ENCODE data around the gene ADGRG7.
A peak's percentile ranks its signal among the peaks of the same experiment; 100 is the strongest.

ADGRG7 gene

DNA sequence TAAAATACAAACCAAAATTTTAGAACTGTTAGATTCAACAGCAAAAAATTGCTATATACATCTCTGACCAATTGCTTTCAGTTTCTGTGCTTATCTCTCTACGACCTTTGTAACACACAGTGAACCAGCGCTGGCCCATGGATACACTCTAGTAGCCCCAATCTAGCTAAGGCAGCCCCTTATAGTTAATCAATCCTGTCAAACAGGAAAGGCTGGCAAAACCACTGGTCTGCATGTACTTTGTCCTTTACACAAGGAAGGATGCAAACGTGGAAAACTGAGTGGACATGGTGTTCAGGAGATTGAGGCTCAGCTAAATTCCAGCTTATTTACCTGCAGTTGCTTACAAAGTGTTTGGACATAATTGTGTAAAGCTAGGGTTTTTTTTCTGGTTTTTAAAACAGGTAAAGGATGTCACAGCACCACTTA, 25.9 kb downstream of the ADGRG7 start:
- FAIRE-seq = no peak
- DNase-seq (ENCODE audit: insufficient read length, low spot score) = no peak
- TF ChIP-seq TAF1 (IDR thresholded peaks at IDR 0.05; ENCODE audit: low read depth, low read length) (no peak), PAX5 (IDR thresholded peaks at IDR 0.05; ENCODE audit: insufficient read depth, low read length, severe bottlenecking) (no peak), POU2F2 (IDR thresholded peaks at IDR 0.05; ENCODE audit: low read depth, low read length) (no peak), SPI1 (IDR thresholded peaks at IDR 0.05; ENCODE audit: low read depth, low read length) (no peak), POLR2AphosphoS5 (IDR thresholded peaks at IDR 0.05; ENCODE audit: low read depth, low read length) (no peak), POLR2A (IDR thresholded peaks at IDR 0.05; ENCODE audit: low read depth, low read length) (no peak)

GRCh38 chr3:100637197-100637631, 27.8 kb downstream of the ADGRG7 start:
- no peak for DNase-seq (ENCODE audit: insufficient read length, low spot score)
- TF ChIP-seq PAX5 (IDR thresholded peaks at IDR 0.05; ENCODE audit: insufficient read depth, low read length, severe bottlenecking) = no peak
- no peak for TF ChIP-seq POLR2AphosphoS5 (IDR thresholded peaks at IDR 0.05; ENCODE audit: low read depth, low read length)
- no peak for TF ChIP-seq POU2F2 (IDR thresholded peaks at IDR 0.05; ENCODE audit: low read depth, low read length)
- TF ChIP-seq SPI1 (IDR thresholded peaks at IDR 0.05; ENCODE audit: low read depth, low read length) = no peak
- TF ChIP-seq POLR2A (IDR thresholded peaks at IDR 0.05; ENCODE audit: low read depth, low read length) = no peak
- no peak for TF ChIP-seq TAF1 (IDR thresholded peaks at IDR 0.05; ENCODE audit: low read depth, low read length)
- no peak for FAIRE-seq

- no peak for FAIRE-seq
Measured at GRCh38 chr3:100640633-100641032, 31.2 kb downstream of the ADGRG7 start.

DNA sequence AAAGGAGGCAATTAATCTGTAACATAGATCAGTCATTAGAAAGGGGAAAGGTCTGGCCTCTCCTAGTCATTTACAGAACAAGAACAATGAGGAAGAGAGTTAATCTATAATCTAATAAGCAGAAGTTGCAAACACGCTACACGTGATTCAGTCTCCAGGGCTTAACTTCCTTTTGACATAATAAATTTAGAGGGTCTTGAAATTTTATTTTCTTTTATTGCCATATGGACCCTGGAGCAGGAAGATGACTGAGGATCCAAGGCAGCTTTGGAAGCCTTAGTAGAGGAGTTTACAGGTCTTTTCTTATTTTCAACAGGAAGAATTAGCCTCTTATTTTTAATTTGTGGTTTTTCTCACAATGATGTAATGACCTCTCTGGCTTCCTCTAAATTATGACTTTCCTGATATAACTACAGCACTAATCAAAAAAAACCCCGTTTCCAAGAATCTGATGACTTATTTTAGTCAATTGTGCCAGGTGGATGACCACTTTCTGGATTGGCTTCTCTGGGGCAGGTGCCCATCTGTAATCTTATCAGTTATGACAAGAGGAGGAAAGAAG, 32.2 kb downstream of the ADGRG7 start:
- TF ChIP-seq POU2F2 (IDR thresholded peaks at IDR 0.05; ENCODE audit: low read depth, low read length) = no peak
- no peak for TF ChIP-seq TAF1 (IDR thresholded peaks at IDR 0.05; ENCODE audit: low read depth, low read length)
- TF ChIP-seq POLR2A (IDR thresholded peaks at IDR 0.05; ENCODE audit: low read depth, low read length) = no peak
- no peak for TF ChIP-seq SPI1 (IDR thresholded peaks at IDR 0.05; ENCODE audit: low read depth, low read length)
- no peak for TF ChIP-seq PAX5 (IDR thresholded peaks at IDR 0.05; ENCODE audit: insufficient read depth, low read length, severe bottlenecking)
- TF ChIP-seq POLR2AphosphoS5 (IDR thresholded peaks at IDR 0.05; ENCODE audit: low read depth, low read length) = no peak
- FAIRE-seq (no peak), DNase-seq (ENCODE audit: insufficient read length, low spot score) (no peak)

More at GRCh38 chr3:100640633-100641032, 31.2 kb downstream of the ADGRG7 start:
- TF ChIP-seq POLR2AphosphoS5 (IDR thresholded peaks at IDR 0.05; ENCODE audit: low read depth, low read length) (no peak), POU2F2 (IDR thresholded peaks at IDR 0.05; ENCODE audit: low read depth, low read length) (no peak), SPI1 (IDR thresholded peaks at IDR 0.05; ENCODE audit: low read depth, low read length) (no peak), POLR2A (IDR thresholded peaks at IDR 0.05; ENCODE audit: low read depth, low read length) (no peak), PAX5 (IDR thresholded peaks at IDR 0.05; ENCODE audit: insufficient read depth, low read length, severe bottlenecking) (no peak), TAF1 (IDR thresholded peaks at IDR 0.05; ENCODE audit: low read depth, low read length) (no peak)
- DNase-seq (ENCODE audit: insufficient read length, low spot score) = no peak

DNA sequence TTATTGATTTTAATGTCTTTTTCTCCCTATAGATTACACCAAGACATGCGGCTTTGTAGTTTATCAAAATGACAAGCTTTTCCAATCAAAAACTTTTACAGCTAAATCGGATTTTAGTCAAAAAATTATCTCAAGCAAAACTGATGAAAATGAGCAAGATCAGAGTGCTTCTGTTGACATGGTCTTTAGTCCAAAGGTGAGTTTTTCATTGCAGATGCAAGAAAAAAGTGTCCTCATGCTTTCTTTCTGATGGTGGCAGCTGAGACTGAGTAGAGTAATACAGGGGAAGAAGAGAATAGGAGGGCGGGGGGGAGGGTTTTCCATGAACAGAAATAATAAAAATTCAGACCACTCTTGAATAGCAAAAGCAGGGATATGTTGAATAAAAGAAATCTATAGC, 36.5 kb downstream of the ADGRG7 start:
- FAIRE-seq (no peak), DNase-seq (ENCODE audit: insufficient read length, low spot score) (no peak)
- TF ChIP-seq SPI1 (IDR thresholded peaks at IDR 0.05; ENCODE audit: low read depth, low read length) (no peak), POLR2A (IDR thresholded peaks at IDR 0.05; ENCODE audit: low read depth, low read length) (no peak), POU2F2 (IDR thresholded peaks at IDR 0.05; ENCODE audit: low read depth, low read length) (no peak), TAF1 (IDR thresholded peaks at IDR 0.05; ENCODE audit: low read depth, low read length) (no peak), PAX5 (IDR thresholded peaks at IDR 0.05; ENCODE audit: insufficient read depth, low read length, severe bottlenecking) (no peak), POLR2AphosphoS5 (IDR thresholded peaks at IDR 0.05; ENCODE audit: low read depth, low read length) (no peak)

DNA sequence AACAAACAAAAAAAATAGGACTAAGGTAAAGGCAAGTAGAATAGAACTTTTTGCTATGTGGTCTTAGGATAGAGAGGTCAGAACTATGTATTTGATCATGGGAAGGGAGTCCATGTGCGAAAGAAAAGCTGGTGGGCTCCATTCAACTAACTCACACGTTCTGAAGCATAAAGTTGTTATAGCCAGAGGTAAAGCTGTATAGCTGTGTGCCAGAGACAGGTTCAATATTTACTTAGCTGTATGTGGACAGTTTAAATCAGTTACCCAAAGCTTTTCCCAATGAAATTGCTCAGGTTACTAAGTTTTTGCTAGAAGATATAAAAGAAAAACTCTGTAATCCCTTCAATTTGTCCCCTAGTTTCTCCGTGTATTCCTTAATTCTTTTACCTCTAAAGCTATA, 37.8 kb downstream of the ADGRG7 start:
- FAIRE-seq (no peak), DNase-seq (ENCODE audit: insufficient read length, low spot score) (no peak)
- no peak for TF ChIP-seq POU2F2 (IDR thresholded peaks at IDR 0.05; ENCODE audit: low read depth, low read length)
- no peak for TF ChIP-seq SPI1 (IDR thresholded peaks at IDR 0.05; ENCODE audit: low read depth, low read length)
- no peak for TF ChIP-seq PAX5 (IDR thresholded peaks at IDR 0.05; ENCODE audit: insufficient read depth, low read length, severe bottlenecking)
- no peak for TF ChIP-seq TAF1 (IDR thresholded peaks at IDR 0.05; ENCODE audit: low read depth, low read length)
- TF ChIP-seq POLR2AphosphoS5 (IDR thresholded peaks at IDR 0.05; ENCODE audit: low read depth, low read length) = no peak
- no peak for TF ChIP-seq POLR2A (IDR thresholded peaks at IDR 0.05; ENCODE audit: low read depth, low read length)

GRCh38 chr3:100647657-100648056, 38.3 kb downstream of the ADGRG7 start:
- FAIRE-seq (no peak), DNase-seq (ENCODE audit: insufficient read length, low spot score) (no peak)
- TF ChIP-seq POLR2AphosphoS5 (IDR thresholded peaks at IDR 0.05; ENCODE audit: low read depth, low read length) (no peak), TAF1 (IDR thresholded peaks at IDR 0.05; ENCODE audit: low read depth, low read length) (no peak), POLR2A (IDR thresholded peaks at IDR 0.05; ENCODE audit: low read depth, low read length) (no peak), SPI1 (IDR thresholded peaks at IDR 0.05; ENCODE audit: low read depth, low read length) (no peak), POU2F2 (IDR thresholded peaks at IDR 0.05; ENCODE audit: low read depth, low read length) (no peak), PAX5 (IDR thresholded peaks at IDR 0.05; ENCODE audit: insufficient read depth, low read length, severe bottlenecking) (no peak)

GRCh38 chr3:100650651-100651619, 41.5 kb downstream of the ADGRG7 start:
- peak; percentile 58 for FAIRE-seq
- TF ChIP-seq POLR2A (IDR thresholded peaks at IDR 0.05; ENCODE audit: low read depth, low read length) (no peak), POU2F2 (IDR thresholded peaks at IDR 0.05; ENCODE audit: low read depth, low read length) (no peak), TAF1 (IDR thresholded peaks at IDR 0.05; ENCODE audit: low read depth, low read length) (no peak), SPI1 (IDR thresholded peaks at IDR 0.05; ENCODE audit: low read depth, low read length) (peak; percentile 93), POLR2AphosphoS5 (IDR thresholded peaks at IDR 0.05; ENCODE audit: low read depth, low read length) (no peak), PAX5 (IDR thresholded peaks at IDR 0.05; ENCODE audit: insufficient read depth, low read length, severe bottlenecking) (no peak)
- peak; percentile 11 for DNase-seq (ENCODE audit: insufficient read length, low spot score)
